ENCODE data around the gene GOLGA8R.
"Not testable (repeated sequence)": the region's sequence is repeated elsewhere in the genome, so short reads cannot be mapped to it uniquely, and the experiment has no call there.

GOLGA8R gene

GRCh38 chr15:30414160-30414559, at the start of gene GOLGA8R:
Gene GOLGA8R (minus strand): TSS chr15:30414260. CDS start chr15:30414162, 98 bp downstream.
- not testable (repeated sequence) for DNase-seq (ENCODE audit: extremely low read depth in 1 of 2, low read depth in 1 of 2)

GRCh38 chr15:30463849-30464248, 49.8 kb upstream of the GOLGA8R start:
- not testable (repeated sequence) for DNase-seq (ENCODE audit: extremely low read depth in 1 of 2, low read depth in 1 of 2)

GRCh38 chr15:30462176-30462575, 48.1 kb upstream of the GOLGA8R start:
- not testable (repeated sequence) for DNase-seq (ENCODE audit: extremely low read depth in 1 of 2, low read depth in 1 of 2)

GRCh38 chr15:30452702-30453101, 38.6 kb upstream of the GOLGA8R start:
- DNase-seq (ENCODE audit: extremely low read depth in 1 of 2, low read depth in 1 of 2): not testable (repeated sequence)

- not testable (repeated sequence) for DNase-seq (ENCODE audit: extremely low read depth in 1 of 2, low read depth in 1 of 2)
These were observed 24.3 kb upstream of the GOLGA8R start for GRCh38 chr15:30438348-30438747.

- DNase-seq (ENCODE audit: extremely low read depth in 1 of 2, low read depth in 1 of 2): not testable (repeated sequence)
These were observed 21.8 kb upstream of the GOLGA8R start for GRCh38 chr15:30435878-30436277.

GRCh38 chr15:30420723-30421122, 6.7 kb upstream of the GOLGA8R start:
- DNase-seq (ENCODE audit: extremely low read depth in 1 of 2, low read depth in 1 of 2): not testable (repeated sequence)

- DNase-seq (ENCODE audit: extremely low read depth in 1 of 2, low read depth in 1 of 2): not testable (repeated sequence)
These were observed 6.4 kb downstream of the GOLGA8R start for GRCh38 chr15:30407636-30408035.

- DNase-seq (ENCODE audit: extremely low read depth in 1 of 2, low read depth in 1 of 2): peak; percentile 20 to 27
These were observed 15.1 kb downstream of the GOLGA8R start for GRCh38 chr15:30398988-30399387.

- DNase-seq (ENCODE audit: extremely low read depth in 1 of 2, low read depth in 1 of 2): not testable (repeated sequence)
These were observed 20.4 kb downstream of the GOLGA8R start for GRCh38 chr15:30393664-30393991.

- DNase-seq (ENCODE audit: extremely low read depth in 1 of 2, low read depth in 1 of 2): not testable (repeated sequence)
These were observed 21.0 kb downstream of the GOLGA8R start, which contains the start of gene CHRFAM7A for GRCh38 chr15:30392766-30393663. Gene CHRFAM7A (minus strand): TSS chr15:30393540. CDS start chr15:30383351, 10,189 bp downstream.

GRCh38 chr15:30386318-30386887, 27.7 kb downstream of the GOLGA8R start:
- not testable (repeated sequence) for DNase-seq (ENCODE audit: extremely low read depth in 1 of 2, low read depth in 1 of 2)

GRCh38 chr15:30377082-30377413, 37.0 kb downstream of the GOLGA8R start:
- DNase-seq (ENCODE audit: extremely low read depth in 1 of 2, low read depth in 1 of 2): not testable (repeated sequence)

GRCh38 chr15:30376375-30377081, 37.5 kb downstream of the GOLGA8R start:
- not testable (repeated sequence) for DNase-seq (ENCODE audit: extremely low read depth in 1 of 2, low read depth in 1 of 2)

- DNase-seq (ENCODE audit: extremely low read depth in 1 of 2, low read depth in 1 of 2): not testable (repeated sequence)
These were observed 38.2 kb downstream of the GOLGA8R start for GRCh38 chr15:30375872-30376271.

GRCh38 chr15:30374862-30375261, 39.2 kb downstream of the GOLGA8R start:
- not testable (repeated sequence) for DNase-seq (ENCODE audit: extremely low read depth in 1 of 2, low read depth in 1 of 2)

GRCh38 chr15:30368271-30368670, 45.8 kb downstream of the GOLGA8R start:
- DNase-seq (ENCODE audit: extremely low read depth in 1 of 2, low read depth in 1 of 2): not testable (repeated sequence)

- DNase-seq (ENCODE audit: extremely low read depth in 1 of 2, low read depth in 1 of 2): not testable (repeated sequence)
These were observed 46.8 kb downstream of the GOLGA8R start for GRCh38 chr15:30367246-30367645.

- DNase-seq (ENCODE audit: extremely low read depth in 1 of 2, low read depth in 1 of 2): not testable (repeated sequence)
These were observed 52.7 kb downstream of the GOLGA8R start for GRCh38 chr15:30361404-30361803.

- DNase-seq (ENCODE audit: extremely low read depth in 1 of 2, low read depth in 1 of 2): not testable (repeated sequence)
These were observed 53.1 kb downstream of the GOLGA8R start for GRCh38 chr15:30360990-30361389.

GRCh38 chr15:30355043-30355442, 59.0 kb downstream of the GOLGA8R start:
- DNase-seq (ENCODE audit: extremely low read depth in 1 of 2, low read depth in 1 of 2): not testable (repeated sequence)

Measured in activated CD8-positive, alpha-beta memory T cell treated with anti-CD3 and anti-CD28 coated beads for 1 hour (primary cell).